NT2/D1 (cell line): ENCODE measurements around the gene RADIL.

ENCODE experiments used
- SUZ12 ChIP-seq: IDR thresholded peaks from 2 replicates; pipeline ENCODE4 v1.6.1; 2011; ENCODE audit not compliant: insufficient read length, insufficient read depth; ENCODE audit errors: extremely low read depth
- YY1 ChIP-seq: IDR thresholded peaks from 2 replicates; pipeline ENCODE4 v1.6.1; 2011; ENCODE audit not compliant: insufficient read length, insufficient read depth
- ZNF274 ChIP-seq: IDR thresholded peaks from 2 replicates; pipeline ENCODE4 v1.6.1; 2011; ENCODE audit warnings: mild to moderate bottlenecking, low read depth, low read length

- no peak for TF ChIP-seq YY1
- TF ChIP-seq SUZ12 = no peak
- no peak for TF ChIP-seq ZNF274
Measured at GRCh38 chr7:4880218-4880617, 3.3 kb downstream of the RADIL start.
